Measurements from ENCODE around the gene VEGFA.

Gene VEGFA

DNA sequence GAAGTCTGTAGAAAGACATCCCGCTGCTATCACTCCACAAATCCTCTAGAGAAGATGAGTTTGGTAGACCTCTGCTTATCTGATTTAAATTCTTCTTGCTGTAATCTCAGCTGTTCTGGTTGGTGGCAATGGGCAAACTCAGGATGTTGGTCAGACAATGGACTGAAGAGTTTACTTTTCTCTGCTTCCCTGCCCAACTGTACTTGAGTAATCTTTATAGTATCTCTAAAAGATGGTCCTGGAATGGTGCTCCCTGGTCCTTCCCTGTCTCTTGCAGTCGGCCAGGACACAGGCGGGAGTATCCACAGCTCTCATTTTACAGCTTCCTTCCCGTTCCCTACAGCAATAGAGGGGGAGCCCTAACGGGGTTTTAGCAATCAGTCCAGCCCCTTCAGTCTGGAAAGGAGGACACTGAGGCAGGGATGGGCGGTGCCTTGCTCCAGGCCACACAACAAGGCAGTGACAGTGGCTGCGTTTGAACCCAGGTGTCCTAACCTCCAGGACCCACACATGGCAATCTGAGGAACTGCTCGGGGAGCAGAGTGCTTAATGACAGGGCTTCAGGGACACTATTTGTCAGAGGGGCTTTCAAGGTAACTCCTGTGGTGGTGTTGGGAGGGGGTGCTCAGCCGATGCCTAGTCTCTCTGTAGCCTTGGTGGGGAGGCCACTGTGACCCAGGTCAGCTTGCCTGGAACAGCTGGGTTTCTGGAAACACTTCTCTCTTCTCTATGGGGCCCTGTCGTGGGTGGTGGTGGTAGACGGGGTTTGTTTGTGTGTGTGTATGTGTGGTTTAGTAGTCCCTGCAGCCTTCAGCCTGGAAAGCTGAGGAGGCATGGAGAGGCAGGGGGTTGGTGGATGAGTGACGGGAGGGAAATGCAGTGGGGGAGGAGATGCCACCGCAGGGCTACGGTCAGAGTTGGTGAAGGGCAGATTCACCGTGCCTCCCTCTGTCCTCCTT, 9.5 kb upstream of the VEGFA start:
- no peak for DNase-seq

DNA sequence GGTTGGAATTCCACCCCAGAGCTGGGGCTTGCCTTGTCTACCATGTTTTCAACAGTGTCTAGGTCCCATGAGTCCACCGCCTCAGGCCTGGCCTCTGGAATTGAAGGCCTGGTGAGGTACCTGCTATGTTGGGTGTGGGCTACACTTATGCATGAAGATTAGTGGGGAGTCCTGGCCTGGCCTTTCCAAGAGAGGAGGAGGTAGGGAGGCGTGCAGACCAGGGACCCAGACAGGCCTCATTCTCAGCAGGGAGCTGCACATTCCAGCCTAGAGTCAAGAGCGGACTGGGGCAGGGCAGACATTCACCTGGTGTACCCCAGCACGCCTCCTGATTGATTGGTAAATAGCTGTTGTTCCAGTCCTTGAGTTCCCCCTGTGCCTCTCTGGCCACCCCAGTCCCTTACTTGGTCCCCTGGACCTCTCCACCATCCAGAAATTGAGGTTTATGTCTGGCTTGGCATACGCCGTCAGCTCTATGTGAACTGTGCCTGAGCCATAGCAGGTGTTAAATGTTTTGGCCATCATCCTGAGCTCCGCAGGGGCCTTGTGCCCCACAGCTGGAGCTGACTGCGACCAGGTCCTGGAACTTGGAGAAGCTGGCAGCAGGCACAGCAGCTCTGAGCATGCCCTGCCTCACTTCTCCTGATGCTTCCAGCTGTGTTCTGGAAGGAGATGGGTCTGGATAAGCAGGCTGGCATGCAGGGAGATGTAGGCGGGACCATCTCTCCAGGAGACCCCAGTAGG, 8.2 kb upstream of the VEGFA start:
- no peak for DNase-seq

DNA sequence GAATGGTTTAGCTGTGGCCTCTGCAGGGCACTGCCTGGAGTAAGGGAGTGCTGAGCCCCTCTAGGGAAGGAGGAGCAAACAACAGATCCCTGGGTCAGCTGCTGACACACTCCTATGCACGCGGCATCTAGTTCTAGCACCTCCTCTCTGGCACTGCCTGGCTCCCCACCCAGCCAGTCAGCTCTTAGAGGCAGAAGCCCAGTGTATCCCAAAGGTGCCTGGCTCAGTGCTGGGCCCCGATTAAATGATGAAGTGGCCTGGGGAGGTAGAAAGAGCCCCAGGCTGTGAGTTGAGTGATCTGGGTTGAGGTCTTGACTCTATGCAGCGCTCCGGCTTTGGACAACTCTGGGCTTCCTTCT, 7.6 kb upstream of the VEGFA start:
- no peak for DNase-seq

DNA sequence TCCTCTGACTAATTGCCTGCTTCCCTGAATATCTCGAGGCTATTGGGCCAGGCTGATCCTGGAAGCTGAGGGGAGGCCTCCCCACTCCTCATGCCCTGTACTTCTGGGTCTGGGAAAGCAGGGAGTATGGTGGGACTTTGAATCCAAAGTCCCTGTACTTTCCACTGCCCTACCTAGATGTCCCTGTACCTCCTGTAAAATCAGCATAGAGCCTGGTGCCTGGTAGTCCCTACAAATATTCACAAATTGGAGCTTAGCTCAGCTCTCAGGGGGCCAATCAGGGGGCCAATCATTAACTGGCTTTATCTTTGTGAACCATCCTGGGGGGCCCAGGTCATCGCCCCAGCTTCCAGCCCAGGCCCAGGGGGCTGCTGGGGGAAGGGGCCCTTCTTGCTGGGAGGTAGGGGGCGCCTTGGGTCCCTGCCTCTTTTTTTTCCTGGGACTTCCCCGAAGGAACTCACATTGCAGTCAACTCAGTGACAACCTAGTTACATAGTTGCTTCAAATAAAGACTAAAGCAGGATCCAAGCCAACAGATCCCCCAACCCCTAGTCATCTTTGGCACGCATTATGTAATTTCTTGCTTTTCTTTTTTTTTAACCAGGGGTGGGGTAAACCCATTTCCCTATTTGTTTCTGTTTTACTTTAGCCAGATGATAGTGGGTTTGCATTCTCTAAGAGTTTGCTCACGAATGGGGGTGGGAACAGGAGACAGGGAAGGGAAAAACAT, 6.9 kb upstream of the VEGFA start:
- no peak for DNase-seq

GRCh38 chr6:43763812-43764522, 6.0 kb upstream of the VEGFA start:
- DNase-seq = no peak

- DNase-seq = no peak
These were observed 5.2 kb upstream of the VEGFA start for GRCh38 chr6:43764772-43765171.

- DNase-seq = no peak
These were observed 4.1 kb upstream of the VEGFA start for GRCh38 chr6:43765776-43766499.

DNA sequence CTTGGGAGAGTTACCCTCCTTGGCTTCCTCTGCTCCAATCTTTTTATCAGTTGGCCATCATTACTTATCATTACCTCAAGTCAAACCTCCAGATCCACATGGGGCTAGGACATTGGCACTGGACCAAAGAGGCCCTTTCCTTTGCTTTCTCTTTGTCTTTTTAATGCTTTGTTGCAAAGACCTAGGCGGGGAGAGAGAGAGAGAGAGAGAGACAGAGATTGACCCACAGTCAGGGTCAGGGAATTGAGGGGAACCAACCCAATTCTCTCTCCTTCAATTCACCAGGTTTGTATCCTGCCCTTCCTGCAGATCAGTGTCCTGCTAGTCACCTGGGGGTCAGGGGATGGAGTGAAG, 3.5 kb upstream of the VEGFA start:
- no peak for DNase-seq

DNA sequence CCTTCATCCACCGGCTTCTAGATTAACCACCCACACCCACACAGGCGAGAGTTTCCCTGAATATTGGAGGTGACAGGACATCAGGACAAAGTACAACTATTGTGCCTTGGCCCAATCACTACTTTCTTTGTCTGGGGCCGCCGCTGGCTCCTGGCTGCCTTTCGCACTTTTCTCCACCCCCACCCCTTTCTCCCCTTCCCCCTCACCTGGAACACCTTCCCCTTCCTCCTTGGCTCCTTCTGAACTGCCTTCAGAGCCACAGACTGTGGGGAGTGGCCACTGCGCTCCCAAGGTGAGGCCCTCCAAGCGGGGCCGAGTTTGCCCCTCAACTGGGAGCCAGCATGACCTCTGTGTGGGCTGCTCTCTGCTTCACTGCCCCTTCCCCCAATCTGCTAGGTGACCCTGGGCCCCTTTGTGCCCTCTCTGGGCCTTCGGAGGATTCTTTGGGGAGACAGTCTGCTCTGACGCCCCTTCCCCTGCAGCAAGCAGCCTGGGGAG, 3.0 kb upstream of the VEGFA start:
- no peak for DNase-seq

GRCh38 chr6:43767553-43768505, 2.2 kb upstream of the VEGFA start:
- DNase-seq = no peak

GRCh38 chr6:43768506-43768860, 1.5 kb upstream of the VEGFA start:
- no peak for DNase-seq

DNA sequence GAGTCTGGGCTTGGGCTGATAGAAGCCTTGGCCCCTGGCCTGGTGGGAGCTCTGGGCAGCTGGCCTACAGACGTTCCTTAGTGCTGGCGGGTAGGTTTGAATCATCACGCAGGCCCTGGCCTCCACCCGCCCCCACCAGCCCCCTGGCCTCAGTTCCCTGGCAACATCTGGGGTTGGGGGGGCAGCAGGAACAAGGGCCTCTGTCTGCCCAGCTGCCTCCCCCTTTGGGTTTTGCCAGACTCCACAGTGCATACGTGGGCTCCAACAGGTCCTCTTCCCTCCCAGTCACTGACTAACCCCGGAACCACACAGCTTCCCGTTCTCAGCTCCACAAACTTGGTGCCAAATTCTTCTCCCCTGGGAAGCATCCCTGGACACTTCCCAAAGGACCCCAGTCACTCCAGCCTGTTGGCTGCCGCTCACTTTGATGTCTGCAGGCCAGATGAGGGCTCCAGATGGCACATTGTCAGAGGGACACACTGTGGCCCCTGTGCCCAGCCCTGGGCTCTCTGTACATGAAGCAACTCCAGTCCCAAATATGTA, 957 bp upstream of the VEGFA start:
- DNase-seq = no peak

- no peak for DNase-seq
These were observed 580 bp downstream of the VEGFA start for GRCh38 chr6:43770372-43771209.

DNA sequence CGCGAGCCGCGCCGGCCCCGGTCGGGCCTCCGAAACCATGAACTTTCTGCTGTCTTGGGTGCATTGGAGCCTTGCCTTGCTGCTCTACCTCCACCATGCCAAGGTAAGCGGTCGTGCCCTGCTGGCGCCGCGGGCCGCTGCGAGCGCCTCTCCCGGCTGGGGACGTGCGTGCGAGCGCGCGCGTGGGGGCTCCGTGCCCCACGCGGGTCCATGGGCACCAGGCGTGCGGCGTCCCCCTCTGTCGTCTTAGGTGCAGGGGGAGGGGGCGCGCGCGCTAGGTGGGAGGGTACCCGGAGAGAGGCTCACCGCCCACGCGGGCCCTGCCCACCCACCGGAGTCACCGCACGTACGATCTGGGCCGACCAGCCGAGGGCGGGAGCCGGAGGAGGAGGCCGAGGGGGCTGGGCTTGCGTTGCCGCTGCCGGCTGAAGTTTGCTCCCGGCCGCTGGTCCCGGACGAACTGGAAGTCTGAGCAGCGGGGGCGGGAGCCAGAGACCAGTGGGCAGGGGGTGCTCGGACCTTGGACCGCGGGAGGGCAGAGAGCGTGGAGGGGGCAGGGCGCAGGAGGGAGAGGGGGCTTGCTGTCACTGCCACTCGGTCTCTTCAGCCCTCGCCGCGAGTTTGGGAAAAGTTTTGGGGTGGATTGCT, 1.3 kb downstream of the VEGFA start:
- DNase-seq = no peak

DNA sequence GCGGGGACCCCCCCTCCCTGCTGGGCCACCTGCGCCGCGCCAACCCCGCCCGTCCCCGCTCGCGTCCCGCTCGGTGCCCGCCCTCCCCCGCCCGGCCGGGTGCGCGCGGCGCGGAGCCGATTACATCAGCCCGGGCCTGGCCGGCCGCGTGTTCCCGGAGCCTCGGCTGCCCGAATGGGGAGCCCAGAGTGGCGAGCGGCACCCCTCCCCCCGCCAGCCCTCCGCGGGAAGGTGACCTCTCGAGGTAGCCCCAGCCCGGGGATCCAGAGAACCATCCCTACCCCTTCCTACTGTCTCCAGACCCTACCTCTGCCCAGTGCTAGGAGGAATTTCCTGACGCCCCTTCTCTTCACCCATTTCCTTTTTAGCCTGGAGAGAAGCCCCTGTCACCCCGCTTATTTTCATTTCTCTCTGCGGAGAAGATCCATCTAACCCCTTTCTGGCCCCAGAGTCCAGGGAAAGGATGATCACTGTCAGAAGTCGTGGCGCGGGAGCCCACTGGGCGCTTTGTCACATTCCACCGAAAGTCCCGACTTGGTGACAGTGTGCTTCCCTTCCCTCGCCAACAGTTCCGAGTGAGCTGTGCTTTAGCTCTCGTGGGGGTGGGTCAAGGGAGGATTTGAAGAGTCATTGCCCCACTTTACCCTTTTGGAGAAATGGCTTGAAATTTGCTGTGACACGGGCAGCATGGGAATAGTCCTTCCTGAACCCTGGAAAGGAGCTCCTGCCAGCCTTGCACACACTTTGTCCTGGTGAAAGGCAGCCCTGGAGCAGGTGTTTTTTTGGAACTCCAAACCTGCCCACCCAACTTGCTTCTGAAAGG, 2.1 kb downstream of the VEGFA start:
- DNase-seq = no peak

DNA sequence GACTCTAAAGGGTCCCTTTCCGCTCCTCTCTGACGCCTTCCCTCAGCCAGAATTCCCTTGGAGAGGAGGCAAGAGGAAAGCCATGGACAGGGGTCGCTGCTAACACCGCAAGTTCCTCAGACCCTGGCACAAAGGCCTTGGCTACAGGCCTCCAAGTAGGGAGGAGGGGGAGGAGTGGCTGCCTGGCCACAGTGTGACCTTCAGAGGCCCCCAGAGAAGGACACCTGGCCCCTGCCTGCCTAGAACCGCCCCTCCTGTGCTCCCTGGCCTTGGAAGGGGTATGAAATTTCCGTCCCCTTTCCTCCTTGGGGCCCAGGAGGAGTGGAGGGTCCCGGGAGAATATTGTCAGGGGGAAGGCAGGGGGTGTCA, 2.7 kb downstream of the VEGFA start:
- DNase-seq = no peak

- no peak for DNase-seq
These were observed 3.3 kb downstream of the VEGFA start for GRCh38 chr6:43773050-43773979.
